OCI-LY3 (cell line): ENCODE results near the gene DNM3.

Experiments
- EZH2phosphoT487 ChIP-seq: fragments of 200-600 bp; shearing (Covaris generic); IDR thresholded peaks from 2 replicates; pipeline ENCODE4 v1.6.1; 2018; ENCODE audit warnings: antibody characterized with exemption, mixed run types, low read depth
- TF ChIP-seq, protein P1 (sequence below): fragments of 200-600, 300-600 bp; sonication (generic); IDR thresholded peaks from 2 replicates; pipeline ENCODE4 v1.5.1; 2014; ENCODE audit warnings: antibody characterized with exemption, low read length, low read depth

DNA sequence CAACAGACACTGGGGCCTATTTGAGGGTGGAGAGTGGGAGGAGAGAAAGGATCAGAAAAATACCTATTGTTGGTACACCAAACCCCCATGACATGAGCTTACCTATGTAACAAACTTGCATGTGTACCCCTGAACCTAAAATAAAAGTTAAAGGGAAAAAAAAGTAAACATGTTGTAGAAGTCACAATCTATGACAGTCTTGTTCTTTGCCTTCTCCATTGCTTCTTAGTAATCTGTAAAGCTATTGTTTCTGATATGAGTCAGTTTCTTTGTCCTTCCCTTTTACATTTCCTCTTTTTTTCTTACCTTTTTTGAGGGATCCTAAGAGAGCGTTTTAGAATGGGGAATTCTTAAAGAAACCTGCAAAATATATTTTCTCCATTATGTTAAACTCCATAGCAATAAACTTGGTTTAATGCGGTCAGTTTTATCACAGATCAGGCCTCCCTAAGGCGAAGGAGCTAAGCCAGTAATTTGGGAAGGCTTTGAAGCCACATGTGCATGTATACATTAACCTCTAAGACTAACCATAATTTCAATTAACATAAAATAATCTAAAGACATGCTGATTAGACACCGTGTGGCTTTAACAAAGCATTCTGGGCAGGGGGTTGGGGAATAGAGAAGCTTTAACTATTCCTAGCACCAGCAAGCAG is 501.4 kb downstream of the DNM3 start:
- TF ChIP-seq, protein P1, sequence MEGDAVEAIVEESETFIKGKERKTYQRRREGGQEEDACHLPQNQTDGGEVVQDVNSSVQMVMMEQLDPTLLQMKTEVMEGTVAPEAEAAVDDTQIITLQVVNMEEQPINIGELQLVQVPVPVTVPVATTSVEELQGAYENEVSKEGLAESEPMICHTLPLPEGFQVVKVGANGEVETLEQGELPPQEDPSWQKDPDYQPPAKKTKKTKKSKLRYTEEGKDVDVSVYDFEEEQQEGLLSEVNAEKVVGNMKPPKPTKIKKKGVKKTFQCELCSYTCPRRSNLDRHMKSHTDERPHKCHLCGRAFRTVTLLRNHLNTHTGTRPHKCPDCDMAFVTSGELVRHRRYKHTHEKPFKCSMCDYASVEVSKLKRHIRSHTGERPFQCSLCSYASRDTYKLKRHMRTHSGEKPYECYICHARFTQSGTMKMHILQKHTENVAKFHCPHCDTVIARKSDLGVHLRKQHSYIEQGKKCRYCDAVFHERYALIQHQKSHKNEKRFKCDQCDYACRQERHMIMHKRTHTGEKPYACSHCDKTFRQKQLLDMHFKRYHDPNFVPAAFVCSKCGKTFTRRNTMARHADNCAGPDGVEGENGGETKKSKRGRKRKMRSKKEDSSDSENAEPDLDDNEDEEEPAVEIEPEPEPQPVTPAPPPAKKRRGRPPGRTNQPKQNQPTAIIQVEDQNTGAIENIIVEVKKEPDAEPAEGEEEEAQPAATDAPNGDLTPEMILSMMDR = no peak
- no peak for TF ChIP-seq EZH2phosphoT487
